Measurements from ENCODE around the gene CUL9.

The CUL9 gene

DNA sequence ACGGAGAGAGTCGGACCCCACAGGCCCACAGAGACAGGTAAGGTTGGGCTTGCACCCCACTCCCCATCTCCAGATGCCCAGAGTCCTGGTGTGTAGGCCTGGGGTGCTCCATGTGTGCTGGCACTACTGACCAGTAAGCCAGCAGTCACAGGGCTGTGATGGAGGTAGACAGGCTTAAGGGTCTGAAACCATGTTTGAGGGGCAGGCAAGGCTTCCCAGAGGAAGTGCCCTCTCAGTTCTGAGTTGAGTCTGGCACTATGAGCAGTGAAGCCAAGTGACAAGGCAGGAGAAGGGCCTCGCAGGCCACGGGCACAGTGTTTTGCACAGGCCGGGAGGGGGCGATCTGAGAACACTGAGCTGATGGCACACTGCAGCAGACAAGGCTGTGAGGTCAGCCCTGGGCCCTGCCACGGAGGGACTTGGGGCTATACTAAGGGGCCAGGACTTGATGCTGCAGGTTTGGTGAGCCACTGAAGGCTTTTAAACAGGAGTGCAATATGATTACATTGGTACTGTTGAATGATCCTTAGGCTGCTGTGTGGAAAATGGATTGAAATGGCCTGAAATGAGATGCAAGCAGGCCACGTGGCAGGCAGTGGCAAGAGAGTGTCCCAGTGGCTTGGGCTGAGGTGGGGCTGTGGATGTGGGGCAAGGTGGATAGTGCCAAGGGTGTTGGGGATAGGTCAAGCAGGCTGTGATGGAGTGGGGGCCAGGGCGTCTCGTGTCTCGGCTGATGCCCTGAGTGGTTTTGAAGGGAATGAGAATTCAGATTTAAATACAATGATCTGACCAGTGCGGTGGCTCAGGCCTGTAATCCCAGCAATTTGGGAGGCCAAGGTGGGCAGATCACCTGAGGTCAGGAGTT is 81.5 kb downstream of the CUL9 start:
- TF ChIP-seq POLR2AphosphoS5 (IDR thresholded peaks at IDR 0.05; ENCODE audit: low read depth, low read length) = no peak
- no peak for TF ChIP-seq TAF1 (IDR thresholded peaks at IDR 0.05; ENCODE audit: low read depth, low read length)
- no peak for TF ChIP-seq PAX5 (IDR thresholded peaks at IDR 0.05; ENCODE audit: insufficient read depth, low read length, severe bottlenecking)
- TF ChIP-seq POU2F2 (IDR thresholded peaks at IDR 0.05; ENCODE audit: low read depth, low read length) = no peak
- no peak for TF ChIP-seq POLR2A (IDR thresholded peaks at IDR 0.05; ENCODE audit: low read depth, low read length)
- TF ChIP-seq SPI1 (IDR thresholded peaks at IDR 0.05; ENCODE audit: low read depth, low read length) = no peak
- DNase-seq (ENCODE audit: insufficient read length, low spot score) (peak; percentile 93), FAIRE-seq (peak; percentile 98)

DNA sequence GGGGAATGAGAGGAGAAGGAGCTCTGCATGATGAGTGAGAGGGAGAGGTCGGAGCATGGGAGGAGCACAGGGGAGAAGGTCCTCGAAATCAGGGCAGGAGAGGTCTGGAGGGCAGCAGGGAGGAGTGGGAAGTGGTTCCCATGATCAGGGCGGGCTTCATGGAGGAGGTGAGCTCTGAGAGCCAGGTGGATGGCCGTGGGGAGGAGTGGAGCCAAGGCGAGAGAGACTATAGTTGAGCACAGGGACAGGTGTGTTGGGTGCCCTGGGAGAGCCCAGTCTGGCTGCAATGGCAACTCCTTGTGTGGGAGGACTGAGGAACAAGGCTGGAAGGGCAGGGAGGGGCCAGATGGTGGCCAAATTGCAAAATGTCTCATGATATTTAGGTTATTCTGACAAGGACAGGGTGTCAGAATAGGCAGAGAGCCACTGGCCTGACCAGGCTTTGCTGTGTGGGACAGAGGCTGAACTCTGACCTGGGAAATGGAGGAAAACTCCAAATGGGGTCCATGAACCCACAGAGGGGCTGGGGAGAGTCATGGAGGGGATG is 82.7 kb downstream of the CUL9 start:
- no peak for FAIRE-seq
- no peak for TF ChIP-seq POLR2A (IDR thresholded peaks at IDR 0.05; ENCODE audit: low read depth, low read length)
- no peak for TF ChIP-seq POLR2AphosphoS5 (IDR thresholded peaks at IDR 0.05; ENCODE audit: low read depth, low read length)
- TF ChIP-seq PAX5 (IDR thresholded peaks at IDR 0.05; ENCODE audit: insufficient read depth, low read length, severe bottlenecking) = no peak
- TF ChIP-seq TAF1 (IDR thresholded peaks at IDR 0.05; ENCODE audit: low read depth, low read length) = no peak
- TF ChIP-seq SPI1 (IDR thresholded peaks at IDR 0.05; ENCODE audit: low read depth, low read length) = no peak
- no peak for TF ChIP-seq POU2F2 (IDR thresholded peaks at IDR 0.05; ENCODE audit: low read depth, low read length)

DNA sequence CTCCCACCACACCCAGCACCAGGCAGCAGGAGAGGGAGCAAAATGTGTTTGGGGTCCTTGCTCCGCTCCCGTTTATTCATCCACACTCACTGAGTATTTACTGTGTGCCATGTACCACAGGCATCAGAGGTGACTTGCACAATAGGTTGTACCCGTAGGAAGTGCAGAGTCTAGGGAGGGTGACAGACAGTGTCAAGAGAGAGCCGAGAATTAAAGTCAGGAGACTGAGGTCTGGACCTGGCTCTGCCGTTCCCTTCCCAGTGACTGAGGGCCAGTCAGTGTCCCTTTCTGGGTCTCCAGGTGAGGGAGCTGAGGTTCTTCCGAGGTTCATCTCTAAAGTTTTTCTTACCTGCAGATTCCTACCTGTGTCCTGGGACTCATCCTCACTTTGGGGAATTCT is 83.6 kb downstream of the CUL9 start:
- FAIRE-seq (no peak), DNase-seq (ENCODE audit: insufficient read length, low spot score) (no peak)
- no peak for TF ChIP-seq POU2F2 (IDR thresholded peaks at IDR 0.05; ENCODE audit: low read depth, low read length)
- TF ChIP-seq SPI1 (IDR thresholded peaks at IDR 0.05; ENCODE audit: low read depth, low read length) = no peak

More for the DNA sequence above, 82.7 kb downstream of the CUL9 start:
- DNase-seq (ENCODE audit: insufficient read length, low spot score) = no peak

DNA sequence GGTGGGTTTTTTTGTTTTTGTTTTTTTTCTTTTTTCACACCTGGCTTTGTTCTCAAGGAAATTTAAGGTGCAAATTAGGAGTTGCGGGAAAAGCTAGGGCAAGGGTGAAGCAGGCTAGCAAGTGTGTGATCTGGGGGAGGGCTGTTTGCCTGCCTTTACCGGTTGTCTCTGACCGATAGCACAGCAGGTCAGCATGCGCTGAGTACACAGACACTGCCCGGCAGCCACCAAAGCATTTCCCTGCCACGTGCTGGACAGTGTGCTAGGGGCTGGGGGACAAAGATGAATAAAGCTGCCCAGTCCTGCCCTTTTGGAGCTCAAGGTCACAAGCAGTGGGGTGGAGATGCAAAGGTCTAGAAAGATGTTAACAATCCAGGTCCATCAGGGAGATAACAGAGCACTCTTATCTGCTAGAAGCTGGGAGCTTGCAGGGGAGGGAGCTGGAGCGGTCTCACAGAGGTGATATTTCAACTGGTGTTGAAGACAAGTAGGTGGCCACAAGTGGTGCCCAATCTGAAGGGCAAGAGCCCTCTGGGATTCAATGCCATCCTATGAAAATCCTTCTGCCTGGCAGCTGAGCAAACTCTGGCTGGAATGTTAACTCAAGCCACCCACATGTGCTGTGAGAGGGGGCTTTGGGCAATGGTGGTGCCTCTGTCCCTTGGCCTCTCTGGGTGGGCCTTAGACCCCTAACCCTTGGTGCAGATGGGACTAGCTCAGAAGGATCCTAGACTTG is 85.8 kb downstream of the CUL9 start:
- DNase-seq (ENCODE audit: insufficient read length, low spot score) = no peak
- no peak for FAIRE-seq
- TF ChIP-seq POU2F2 (IDR thresholded peaks at IDR 0.05; ENCODE audit: low read depth, low read length) (no peak), POLR2A (IDR thresholded peaks at IDR 0.05; ENCODE audit: low read depth, low read length) (no peak), PAX5 (IDR thresholded peaks at IDR 0.05; ENCODE audit: insufficient read depth, low read length, severe bottlenecking) (no peak), SPI1 (IDR thresholded peaks at IDR 0.05; ENCODE audit: low read depth, low read length) (no peak), TAF1 (IDR thresholded peaks at IDR 0.05; ENCODE audit: low read depth, low read length) (no peak), POLR2AphosphoS5 (IDR thresholded peaks at IDR 0.05; ENCODE audit: low read depth, low read length) (no peak)

DNA sequence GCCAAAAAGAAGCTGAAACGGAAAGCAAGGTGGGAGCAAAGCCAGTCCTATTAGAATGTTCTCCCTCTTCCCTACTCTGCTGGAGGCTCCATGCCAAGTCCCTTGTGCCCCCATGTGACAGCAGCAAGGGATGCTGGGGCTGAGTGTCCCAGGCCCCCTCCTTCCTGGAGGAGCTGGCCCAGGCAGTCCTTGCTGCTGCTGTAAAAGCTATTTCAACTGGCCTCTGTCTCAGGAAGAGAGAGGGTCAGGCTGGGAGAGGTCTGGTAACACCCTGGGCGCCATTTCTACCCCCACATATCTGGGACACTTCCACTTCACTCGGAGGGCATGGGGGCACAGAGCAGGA is 86.3 kb downstream of the CUL9 start:
- DNase-seq (ENCODE audit: insufficient read length, low spot score) (no peak), FAIRE-seq (no peak)
- TF ChIP-seq POLR2A (IDR thresholded peaks at IDR 0.05; ENCODE audit: low read depth, low read length) (no peak), POLR2AphosphoS5 (IDR thresholded peaks at IDR 0.05; ENCODE audit: low read depth, low read length) (no peak), TAF1 (IDR thresholded peaks at IDR 0.05; ENCODE audit: low read depth, low read length) (no peak), PAX5 (IDR thresholded peaks at IDR 0.05; ENCODE audit: insufficient read depth, low read length, severe bottlenecking) (no peak)

DNA sequence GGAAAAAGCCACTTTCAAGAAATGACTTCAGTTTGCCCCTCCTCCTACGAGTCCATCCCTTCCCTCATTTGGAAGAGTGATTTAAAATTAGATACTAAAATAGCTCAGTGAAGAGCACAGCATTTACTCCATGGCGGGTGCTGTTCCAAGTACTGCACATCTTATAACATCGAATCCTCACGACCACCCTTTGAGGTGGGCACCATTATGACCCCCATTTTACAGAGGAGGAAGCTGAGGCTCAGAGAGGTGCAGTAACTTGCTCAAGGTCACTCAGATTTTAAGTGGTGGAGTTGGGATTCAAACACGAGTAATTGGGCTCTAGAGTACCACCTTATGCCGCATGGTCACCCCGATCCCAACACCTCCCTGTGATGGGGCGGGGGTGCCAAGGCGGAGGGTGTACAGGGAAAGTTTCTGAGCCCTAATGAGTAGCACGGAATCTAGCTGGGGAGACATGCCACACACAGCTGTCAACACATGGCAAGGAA is 86.8 kb downstream of the CUL9 start:
- FAIRE-seq = no peak
- no peak for DNase-seq (ENCODE audit: insufficient read length, low spot score)
- TF ChIP-seq POLR2AphosphoS5 (IDR thresholded peaks at IDR 0.05; ENCODE audit: low read depth, low read length) (no peak), POU2F2 (IDR thresholded peaks at IDR 0.05; ENCODE audit: low read depth, low read length) (no peak), POLR2A (IDR thresholded peaks at IDR 0.05; ENCODE audit: low read depth, low read length) (no peak), TAF1 (IDR thresholded peaks at IDR 0.05; ENCODE audit: low read depth, low read length) (no peak), PAX5 (IDR thresholded peaks at IDR 0.05; ENCODE audit: insufficient read depth, low read length, severe bottlenecking) (no peak), SPI1 (IDR thresholded peaks at IDR 0.05; ENCODE audit: low read depth, low read length) (no peak)

DNA sequence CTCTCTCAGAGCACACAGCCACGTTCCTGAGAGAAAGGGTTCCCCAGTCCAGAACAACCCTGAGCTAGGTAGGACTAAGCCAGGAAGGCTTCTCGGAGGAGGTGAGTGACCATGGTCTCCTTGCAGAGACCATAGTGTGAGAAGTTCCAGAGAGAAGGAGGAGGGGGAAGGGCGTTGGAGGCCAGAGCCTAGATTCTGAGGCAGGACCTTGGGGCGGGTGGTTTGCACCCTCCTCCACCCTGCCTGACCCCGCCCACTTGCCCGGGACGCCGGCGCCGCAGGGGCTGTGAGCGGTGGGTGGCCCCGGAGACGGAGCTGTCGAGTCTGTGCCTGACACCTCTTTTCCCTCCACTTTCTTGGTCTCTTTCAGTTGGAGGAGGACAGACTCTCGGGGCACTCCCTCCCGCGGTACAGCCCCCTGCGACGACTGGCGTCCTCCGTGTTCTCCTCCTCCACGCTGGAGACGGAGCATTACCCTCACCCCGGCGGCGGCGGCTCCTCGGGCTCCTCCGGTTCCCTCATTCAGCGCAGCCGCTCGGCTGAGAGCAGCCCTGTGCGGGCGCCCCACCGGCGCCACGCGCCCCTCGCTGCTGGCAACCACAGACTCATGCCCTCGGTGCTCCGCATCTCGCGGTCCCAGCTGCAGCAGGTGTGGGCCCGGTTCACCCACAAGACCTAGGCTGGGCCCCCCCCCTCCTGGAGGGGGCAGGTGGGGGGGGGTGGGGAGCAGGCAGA is 87.4 kb downstream of the CUL9 start:
- DNase-seq (ENCODE audit: insufficient read length, low spot score) (no peak), FAIRE-seq (peak; percentile 52)
- TF ChIP-seq SPI1 (IDR thresholded peaks at IDR 0.05; ENCODE audit: low read depth, low read length) (no peak), POU2F2 (IDR thresholded peaks at IDR 0.05; ENCODE audit: low read depth, low read length) (no peak), TAF1 (IDR thresholded peaks at IDR 0.05; ENCODE audit: low read depth, low read length) (no peak), POLR2AphosphoS5 (IDR thresholded peaks at IDR 0.05; ENCODE audit: low read depth, low read length) (no peak), POLR2A (IDR thresholded peaks at IDR 0.05; ENCODE audit: low read depth, low read length) (no peak), PAX5 (IDR thresholded peaks at IDR 0.05; ENCODE audit: insufficient read depth, low read length, severe bottlenecking) (no peak)

DNA sequence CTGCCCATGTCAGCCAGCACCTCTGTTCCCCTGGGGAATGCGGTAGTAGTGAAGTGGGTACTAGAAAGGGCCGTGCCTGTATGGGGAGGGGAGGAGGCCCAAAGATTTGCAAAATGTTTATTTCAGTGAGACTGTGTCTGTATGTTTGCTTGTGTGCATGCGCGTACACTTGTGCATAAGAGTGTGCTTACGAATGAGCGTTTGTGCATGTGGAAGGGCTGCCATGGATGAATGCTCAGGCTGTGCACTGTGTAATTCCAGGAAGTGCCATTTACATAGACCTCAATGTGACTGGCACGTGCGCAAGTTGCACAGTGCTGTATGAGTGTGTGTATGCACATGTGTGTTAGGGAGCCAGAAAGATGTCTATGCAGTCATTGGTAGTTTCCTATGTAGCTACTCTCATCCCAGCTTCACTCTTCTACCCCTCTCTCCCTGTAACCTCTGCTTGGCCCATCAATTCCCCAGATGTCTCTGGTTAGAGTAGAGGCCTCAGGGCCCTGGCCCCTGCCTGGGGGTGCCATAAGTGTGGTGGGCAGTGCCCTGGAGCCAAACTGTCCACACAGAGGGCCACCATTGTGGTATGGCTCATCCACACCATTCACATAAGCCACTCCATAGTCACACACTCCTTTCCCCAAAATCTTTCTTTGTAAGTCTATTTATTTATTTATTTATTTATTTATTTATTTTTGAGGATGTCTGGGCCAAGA is 89.3 kb downstream of the CUL9 start:
- DNase-seq (ENCODE audit: insufficient read length, low spot score) = no peak
- peak; percentile 80 for FAIRE-seq
- TF ChIP-seq POU2F2 (IDR thresholded peaks at IDR 0.05; ENCODE audit: low read depth, low read length) (no peak), PAX5 (IDR thresholded peaks at IDR 0.05; ENCODE audit: insufficient read depth, low read length, severe bottlenecking) (no peak), POLR2AphosphoS5 (IDR thresholded peaks at IDR 0.05; ENCODE audit: low read depth, low read length) (no peak), POLR2A (IDR thresholded peaks at IDR 0.05; ENCODE audit: low read depth, low read length) (no peak), TAF1 (IDR thresholded peaks at IDR 0.05; ENCODE audit: low read depth, low read length) (no peak), SPI1 (IDR thresholded peaks at IDR 0.05; ENCODE audit: low read depth, low read length) (no peak)
